ENCODE data around the gene IBTK.
"Not testable (repeated sequence)": the region's sequence is repeated elsewhere in the genome, so short reads cannot be mapped to it uniquely, and the experiment has no call there.

Gene IBTK

GRCh38 chr6:82246370-82246769, 1.2 kb downstream of the IBTK start:
- no peak for DNase-seq (ENCODE audit: low read depth in 2 of 2)

GRCh38 chr6:82245376-82245775, 2.2 kb downstream of the IBTK start:
- DNase-seq (ENCODE audit: low read depth in 2 of 2) = no peak

- DNase-seq (ENCODE audit: low read depth in 2 of 2) = no peak
These were observed 3.7 kb downstream of the IBTK start for GRCh38 chr6:82243884-82244283.

- DNase-seq (ENCODE audit: low read depth in 2 of 2) = no peak
These were observed 7.4 kb downstream of the IBTK start for GRCh38 chr6:82240186-82240585.

GRCh38 chr6:82239597-82239996, 7.9 kb downstream of the IBTK start:
- no peak for DNase-seq (ENCODE audit: low read depth in 2 of 2)

- no peak for DNase-seq (ENCODE audit: low read depth in 2 of 2)
These were observed 10.5 kb downstream of the IBTK start for GRCh38 chr6:82237013-82237412.

- DNase-seq (ENCODE audit: low read depth in 2 of 2) = no peak
These were observed 19.8 kb downstream of the IBTK start for GRCh38 chr6:82227770-82228169.

- no peak for DNase-seq (ENCODE audit: low read depth in 2 of 2)
These were observed 27.4 kb downstream of the IBTK start for GRCh38 chr6:82220167-82220566.

GRCh38 chr6:82217018-82217586, 30.4 kb downstream of the IBTK start:
- DNase-seq (ENCODE audit: low read depth in 2 of 2) = no peak

GRCh38 chr6:82216549-82216948, 31.0 kb downstream of the IBTK start:
- no peak for DNase-seq (ENCODE audit: low read depth in 2 of 2)

- no peak for DNase-seq (ENCODE audit: low read depth in 2 of 2)
These were observed 36.2 kb downstream of the IBTK start for GRCh38 chr6:82211326-82211725.

- no peak for DNase-seq (ENCODE audit: low read depth in 2 of 2)
These were observed 38.6 kb downstream of the IBTK start for GRCh38 chr6:82208913-82209312.

- no peak for DNase-seq (ENCODE audit: low read depth in 2 of 2)
These were observed 41.6 kb downstream of the IBTK start for GRCh38 chr6:82205930-82206392.

GRCh38 chr6:82204020-82204419, 43.5 kb downstream of the IBTK start:
- no peak for DNase-seq (ENCODE audit: low read depth in 2 of 2)

- no peak for DNase-seq (ENCODE audit: low read depth in 2 of 2)
These were observed 49.8 kb downstream of the IBTK start for GRCh38 chr6:82197784-82198183.

GRCh38 chr6:82197245-82197644, 50.3 kb downstream of the IBTK start:
- DNase-seq (ENCODE audit: low read depth in 2 of 2) = not testable (repeated sequence)

GRCh38 chr6:82196161-82196560, 51.4 kb downstream of the IBTK start:
- no peak for DNase-seq (ENCODE audit: low read depth in 2 of 2)

- no peak for DNase-seq (ENCODE audit: low read depth in 2 of 2)
These were observed 51.9 kb downstream of the IBTK start for GRCh38 chr6:82195619-82196018.

GRCh38 chr6:82185948-82186535, 61.5 kb downstream of the IBTK start:
- no peak for DNase-seq (ENCODE audit: low read depth in 2 of 2)

- DNase-seq (ENCODE audit: low read depth in 2 of 2) = no peak
These were observed 63.8 kb downstream of the IBTK start for GRCh38 chr6:82183642-82184282.

GRCh38 chr6:82182756-82183155, 64.8 kb downstream of the IBTK start:
- DNase-seq (ENCODE audit: low read depth in 2 of 2) = no peak

- no peak for DNase-seq (ENCODE audit: low read depth in 2 of 2)
These were observed 68.1 kb downstream of the IBTK start for GRCh38 chr6:82179415-82179814.

- DNase-seq (ENCODE audit: low read depth in 2 of 2) = no peak
These were observed 68.8 kb downstream of the IBTK start for GRCh38 chr6:82178759-82179112.
